Type B pancreatic cell (in vitro differentiated cells): ENCODE data around the gene ROS1. TPM values are rescaled to one million over a fixed set of nuclear protein-coding genes. Genes with fewer than 3 reads are reported as not detected.
"Not testable (repeated sequence)": the region's sequence is repeated elsewhere in the genome, so short reads cannot be mapped to it uniquely, and the experiment has no call there.

Experiments used
- DNase-seq: peaks from one replicate; pipeline ENCODE4 v3.0.0; 2021; ENCODE audit warnings: mixed read lengths; ENCODE audit not compliant: unreplicated experiment; ENCODE audit errors: extremely low spot score
- H3K27ac Mint-ChIP-seq: 2 replicates; pipeline ENCODE4 v1.8.0; 2021; ENCODE audit warnings: mild to moderate bottlenecking, mixed read lengths
- H3K27me3 Mint-ChIP-seq: 2 replicates; pipeline ENCODE4 v1.8.0; 2021; ENCODE audit warnings: mixed read lengths
- H3K36me3 Mint-ChIP-seq: 2 replicates; pipeline ENCODE4 v1.8.0; 2021; ENCODE audit warnings: mixed read lengths
- H3K4me1 Mint-ChIP-seq: one replicate; pipeline ENCODE4 v1.8.0; 2021; ENCODE audit warnings: mixed read lengths; ENCODE audit not compliant: unreplicated experiment
- H3K4me3 Mint-ChIP-seq: 2 replicates; pipeline ENCODE4 v1.8.0; 2021; ENCODE audit warnings: mild to moderate bottlenecking, mixed read lengths
- H3K9me3 Mint-ChIP-seq: 2 replicates; pipeline ENCODE4 v1.8.0; 2021; ENCODE audit warnings: mixed read lengths
- CTCF ChIP-seq: fragments of 200-600 bp; sonication (generic); conservative IDR thresholded peaks from 2 replicates; pipeline ENCODE4 v1.5.0; 2021; ENCODE audit warnings: antibody characterized with exemption, mild to moderate bottlenecking
- long read RNA-seq: library from polyadenylated mRNA; unstranded; transcript quantifications from one replicate; pipeline ENCODE4 v2.0.0, GENCODE V29; 2020
- total RNA-seq: library from RNA; stranded (reverse); gene quantifications from 2 replicates; pipeline ENCODE4 v1.2.1, GENCODE V29; 2021; ENCODE audit warnings: low replicate concordance

The ROS1 gene
- 0.19 and 0.33 TPM in 2 replicates for total RNA-seq
- long read RNA-seq, partial matches to known transcripts: 0 of 1 reads
- long read RNA-seq, other reads (novel, unspliced or antisense): 1 of 1 reads

- Mint-ChIP-seq H3K4me1 (no peaks in the 10 kb centered on the region), H3K9me3 (peaks cover 4% of the 10 kb centered on the region), H3K4me3 (no peak within 1 kb of the TSS), H3K27me3 (peaks cover 5% of the 10 kb centered on the region), H3K36me3 (no peaks in the 10 kb centered on the region), H3K27ac (no peak within 1 kb of the TSS)
- no peak for TF ChIP-seq CTCF
- DNase-seq: no peak
Measured at GRCh38 chr6:117425431-117426153, at the start of gene ROS1. Gene ROS1, minus strand, starts transcription at chr6:117425942. Its CDS starts 286 bp downstream, at chr6:117425656.

GRCh38 chr6:117473401-117473800 is 47.7 kb upstream of the ROS1 start:
- Mint-ChIP-seq H3K4me1 (no peaks in the 10 kb centered on the region), H3K9me3 (no peaks in the 10 kb centered on the region), H3K4me3 (no peak overlapping the region), H3K36me3 (no peaks in the 10 kb centered on the region), H3K27me3 (peaks cover 18% of the 10 kb centered on the region), H3K27ac (no peak overlapping the region)
- no peak for DNase-seq
- TF ChIP-seq CTCF: no peak

- no peak for TF ChIP-seq CTCF
- H3K27me3 Mint-ChIP-seq: peaks cover 14% of the 10 kb centered on the region
- no peak for DNase-seq
- no peak overlapping the region for H3K27ac Mint-ChIP-seq
- H3K4me1 Mint-ChIP-seq: no peaks in the 10 kb centered on the region
- H3K9me3 Mint-ChIP-seq: no peaks in the 10 kb centered on the region
- no peak overlapping the region for H3K4me3 Mint-ChIP-seq
- H3K36me3 Mint-ChIP-seq: no peaks in the 10 kb centered on the region
Measured at GRCh38 chr6:117472667-117473066, 46.9 kb upstream of the ROS1 start.

- H3K36me3 Mint-ChIP-seq: no peaks in the 10 kb centered on the region
- H3K27me3 Mint-ChIP-seq: peaks cover 15% of the 10 kb centered on the region
- no peak for TF ChIP-seq CTCF
- H3K4me3 Mint-ChIP-seq: no peak overlapping the region
- H3K27ac Mint-ChIP-seq: no peak overlapping the region
- no peaks in the 10 kb centered on the region for H3K4me1 Mint-ChIP-seq
- no peak for DNase-seq
- no peaks in the 10 kb centered on the region for H3K9me3 Mint-ChIP-seq
Measured at GRCh38 chr6:117469791-117470190, 44.0 kb upstream of the ROS1 start.

- Mint-ChIP-seq H3K27ac (no peak overlapping the region), H3K9me3 (no peaks in the 10 kb centered on the region), H3K27me3 (peaks cover 15% of the 10 kb centered on the region), H3K36me3 (no peaks in the 10 kb centered on the region), H3K4me3 (no peak overlapping the region), H3K4me1 (no peaks in the 10 kb centered on the region)
- no peak for TF ChIP-seq CTCF
- DNase-seq: no peak
Measured at GRCh38 chr6:117469356-117469755, 43.6 kb upstream of the ROS1 start.

- not testable (repeated sequence) for H3K27ac Mint-ChIP-seq, H3K36me3 Mint-ChIP-seq, DNase-seq, H3K9me3 Mint-ChIP-seq, H3K4me3 Mint-ChIP-seq, H3K4me1 Mint-ChIP-seq
- H3K27me3 Mint-ChIP-seq: peaks cover 18% of the 10 kb centered on the region
Measured at GRCh38 chr6:117468527-117468926, 42.8 kb upstream of the ROS1 start.
